H1 (cell line): Measurements from ENCODE around the gene ADAMTS17. TPM values are rescaled to one million over a fixed set of nuclear protein-coding genes. Genes with fewer than 3 reads are reported as not detected.

ENCODE experiments used
- CTCF ChIA-PET: fragments of 300-600 bp; sonication (Branson Sonifier 250); formaldehyde crosslinking; loops from one replicate; lab custom pipeline; 2021; ENCODE audit not compliant: partially characterized antibody; lab: Charles Lee
- POLR2A ChIA-PET: fragments of 300-600 bp; sonication (Branson Sonifier 250); formaldehyde crosslinking; loops from one replicate; lab custom pipeline; 2021; ENCODE audit warnings: inconsistent platforms; ENCODE audit not compliant: partially characterized antibody; lab: Charles Lee
- DNase-seq, 2 experiments: peaks; one replicate each; pipeline versions ENCODE4 v3.0.0 to v3.0.0-alpha.2; 2010 to 2022; ENCODE audit warnings: low spot score in 2 of 2, low read depth in 1 of 2, mixed read lengths in 1 of 2
- FAIRE-seq: peaks from 2 replicates; lab custom pipeline; 2011; peaks lifted over from hg19 to GRCh38; lab: Jason Lieb, UNC
- H2AFZ ChIP-seq: 2 replicates; pipeline ENCODE4 v1.8.1; 2012; ENCODE audit warnings: low read length, inconsistent platforms
- H2AK5ac ChIP-seq: 2 replicates; pipeline ENCODE4 v1.6.1; 2013; ENCODE audit warnings: low read depth, low read length
- H2BK120ac ChIP-seq: replicated peaks from 2 replicates; pipeline ENCODE3; 2013; ENCODE audit warnings: low read depth, low read length, inconsistent platforms
- H2BK12ac ChIP-seq: 2 replicates; pipeline ENCODE4 v1.6.1; 2013; ENCODE audit warnings: low read depth, low read length
- H2BK15ac ChIP-seq: 2 replicates; pipeline ENCODE4 v1.6.1; 2013; ENCODE audit warnings: low read length
- H2BK20ac ChIP-seq: 2 replicates; pipeline ENCODE4 v1.6.1; 2013; ENCODE audit warnings: low read length
- H2BK5ac ChIP-seq: 2 replicates; pipeline ENCODE4 v1.6.1; 2013; ENCODE audit warnings: low read depth, low read length
- H3K14ac ChIP-seq: 2 replicates; pipeline ENCODE4 v1.6.1; 2013; ENCODE audit warnings: inconsistent platforms; ENCODE audit not compliant: insufficient read length
- H3K18ac ChIP-seq: 2 replicates; pipeline ENCODE4 v1.6.1; 2013; ENCODE audit warnings: low read length; ENCODE audit errors: extremely low read depth
- H3K23ac ChIP-seq: 2 replicates; pipeline ENCODE4 v1.6.1; 2013; ENCODE audit warnings: inconsistent platforms; ENCODE audit not compliant: insufficient read length
- H3K23me2 ChIP-seq: 2 replicates; pipeline ENCODE4 v1.6.1; 2013; ENCODE audit warnings: low read depth, low read length
- H3K27ac ChIP-seq: 2 replicates; pipeline ENCODE4 v1.6.1; 2011; ENCODE audit warnings: low read depth, low read length, inconsistent platforms
- H3K27me3 ChIP-seq, 4 experiments: replicated peaks in 1 of 4; 1 replicate in 1 of 4; 2 replicates in 3 of 4; pipeline versions ENCODE4 v1.6.1 to v1.8.1; 2011 to 2013; ENCODE audit warnings: low read length in 3 of 4, mild to moderate bottlenecking in 3 of 4, inconsistent platforms in 2 of 4, mixed read lengths in 2 of 4, moderate library complexity in 1 of 4; ENCODE audit not compliant: control insufficient read depth in 3 of 4, insufficient read depth in 3 of 4; ENCODE audit errors: extremely low read depth in 1 of 4
- H3K36me3 ChIP-seq, 4 experiments: 2 replicates each; pipeline versions ENCODE4 v1.6.1 to v1.8.1; 2011 to 2013; ENCODE audit warnings: mild to moderate bottlenecking in 4 of 4, low read length in 3 of 4, moderate library complexity in 2 of 4, control low read depth in 1 of 4, inconsistent platforms in 1 of 4; ENCODE audit not compliant: insufficient read depth in 4 of 4, control insufficient read depth in 2 of 4
- H3K4ac ChIP-seq: replicated peaks from 2 replicates; pipeline ENCODE3; 2013; ENCODE audit warnings: low read length, low read depth, mixed read lengths, inconsistent platforms; ENCODE audit not compliant: insufficient read length
- H3K4me1 ChIP-seq, 4 experiments: replicated peaks in 1 of 4; 1 replicate in 1 of 4; 2 replicates in 3 of 4; pipeline versions ENCODE4 v1.6.1 to v1.8.1; 2011 to 2013; ENCODE audit warnings: low read length in 3 of 4, inconsistent platforms in 2 of 4, mixed read lengths in 1 of 4; ENCODE audit not compliant: insufficient read depth in 4 of 4, control insufficient read depth in 3 of 4
- H3K4me2 ChIP-seq, 2 experiments: 2 replicates each; pipeline versions ENCODE4 v1.6.1 to v1.8.1; 2011 to 2013; ENCODE audit warnings: low read depth in 2 of 2, low read length in 2 of 2, control low read depth in 1 of 2, inconsistent platforms in 1 of 2, mild to moderate bottlenecking in 1 of 2; ENCODE audit not compliant: insufficient read depth in 1 of 2
- H3K4me3 ChIP-seq, 4 experiments: fragments of 200-600, 300-600 bp in 1 of 4; sonication (generic), shearing (Covaris generic), sonication (Bioruptor Twin) in 1 of 4; 2 replicates each; pipeline versions ENCODE4 v1.5.1 to v1.8.1; 2011 to 2016; ENCODE audit warnings: low read length in 4 of 4, low read depth in 3 of 4, control low read depth in 2 of 4, inconsistent platforms in 2 of 4, mild to moderate bottlenecking in 2 of 4, mixed read lengths in 1 of 4, moderate library complexity in 1 of 4; ENCODE audit not compliant: insufficient read depth in 2 of 4; ENCODE audit errors: extremely low read depth in 1 of 4
- H3K56ac ChIP-seq: replicated peaks from 2 replicates; pipeline ENCODE3; 2013; ENCODE audit warnings: low read depth, mild to moderate bottlenecking, mixed read lengths, low read length, inconsistent platforms; ENCODE audit not compliant: insufficient read length
- H3K79me1 ChIP-seq: 2 replicates; pipeline ENCODE4 v1.6.1; 2013; ENCODE audit warnings: low read depth, low read length, control low read depth
- H3K79me2 ChIP-seq, 2 experiments: 2 replicates each; pipeline versions ENCODE4 v1.6.1 to v1.8.1; 2012 to 2013; ENCODE audit warnings: low read length in 2 of 2, mild to moderate bottlenecking in 2 of 2, inconsistent platforms in 1 of 2; ENCODE audit not compliant: insufficient read depth in 2 of 2, control insufficient read depth in 1 of 2
- H3K9ac ChIP-seq, 4 experiments: replicated peaks in 1 of 4; 1 replicate in 1 of 4; 2 replicates in 3 of 4; pipeline versions ENCODE4 v1.6.1 to v1.8.1; 2011 to 2013; ENCODE audit warnings: low read depth in 3 of 4, low read length in 3 of 4, control low read depth in 2 of 4, mild to moderate bottlenecking in 2 of 4, moderate library complexity in 2 of 4, inconsistent platforms in 1 of 4; ENCODE audit errors: extremely low read depth in 1 of 4
- H3K9me3 ChIP-seq, 2 experiments: 2 replicates each; pipeline versions ENCODE4 v1.6.1 to v1.8.1; 2012 to 2013; ENCODE audit warnings: mild to moderate bottlenecking in 2 of 2, moderate library complexity in 2 of 2, control low read depth in 1 of 2, inconsistent platforms in 1 of 2, low read depth in 1 of 2, low read length in 1 of 2, mixed read lengths in 1 of 2; ENCODE audit not compliant: insufficient read depth in 2 of 2
- H4K20me1 ChIP-seq, 2 experiments: replicated peaks in 1 of 2; 2 replicates each; pipeline versions ENCODE3 to v1.8.1; 2011 to 2013; ENCODE audit warnings: inconsistent platforms in 2 of 2, low read length in 2 of 2, mild to moderate bottlenecking in 1 of 2; ENCODE audit not compliant: insufficient read depth in 2 of 2, control insufficient read depth in 1 of 2
- H4K5ac ChIP-seq: 2 replicates; pipeline ENCODE4 v1.6.1; 2013; ENCODE audit warnings: low read length, low read depth, mixed read lengths, inconsistent platforms; ENCODE audit not compliant: insufficient read length
- H4K8ac ChIP-seq: 2 replicates; pipeline ENCODE4 v1.8.0; 2013; ENCODE audit warnings: mild to moderate bottlenecking, moderate library complexity, low read length, inconsistent platforms; ENCODE audit not compliant: insufficient read depth; ENCODE audit errors: extremely low read depth
- H4K91ac ChIP-seq: replicated peaks from 2 replicates; pipeline ENCODE3; 2013; ENCODE audit warnings: low read length, mixed read lengths, inconsistent platforms; ENCODE audit not compliant: insufficient read length
- BACH1 ChIP-seq: IDR thresholded peaks from 2 replicates; pipeline ENCODE4 v1.6.1; 2012; ENCODE audit warnings: low read length, improper control_type of control experiment
- BRCA1 ChIP-seq: IDR thresholded peaks from 2 replicates; pipeline ENCODE4 v1.6.1; 2012; ENCODE audit warnings: low read depth, low read length, improper control_type of control experiment
- CTBP2 ChIP-seq: IDR thresholded peaks from 2 replicates; pipeline ENCODE4 v1.7.0; 2011; ENCODE audit warnings: borderline replicate concordance, mild to moderate bottlenecking, moderate library complexity, mixed read lengths, low read length; ENCODE audit not compliant: insufficient read depth, insufficient read length
- CTCF ChIP-seq, 3 experiments: IDR thresholded peaks; 1 replicate in 2 of 3; 2 replicates in 1 of 3; pipeline versions ENCODE4 v1.5.1 to v1.6.1; 2011; ENCODE audit warnings: low read length in 3 of 3, mild to moderate bottlenecking in 3 of 3, inconsistent platforms in 2 of 3, low read depth in 1 of 3, moderate library complexity in 1 of 3; ENCODE audit not compliant: insufficient read depth in 1 of 3; ENCODE audit errors: control extremely low read depth in 1 of 3
- EGR1 ChIP-seq: IDR thresholded peaks from 2 replicates; pipeline ENCODE4 v1.6.1; 2011; ENCODE audit warnings: low read depth, low read length, borderline replicate concordance
- HDAC2 ChIP-seq, 2 experiments: fragments of 300-600 bp in 1 of 2; sonication (generic) in 1 of 2; IDR thresholded peaks; 2 replicates each; pipeline ENCODE4 v1.6.1; 2011 to 2012; ENCODE audit warnings: low read depth in 2 of 2, low read length in 2 of 2, mild to moderate bottlenecking in 2 of 2, moderate library complexity in 2 of 2, borderline replicate concordance in 1 of 2, inconsistent platforms in 1 of 2
- KDM1A ChIP-seq: fragments of 200-600, 300-600 bp; sonication (generic); IDR thresholded peaks from 2 replicates; pipeline ENCODE4 v1.7.1; 2016; ENCODE audit warnings: mild to moderate bottlenecking, low read length, borderline replicate concordance
- MAFK ChIP-seq: IDR thresholded peaks from 2 replicates; pipeline ENCODE4 v1.6.1; 2012; ENCODE audit warnings: low read depth, mild to moderate bottlenecking, improper control_type of control experiment, low read length
- SIX5 ChIP-seq: IDR thresholded peaks from 2 replicates; pipeline ENCODE4 v1.6.1; 2011; ENCODE audit warnings: mild to moderate bottlenecking, low read depth, low read length
- SP2 ChIP-seq: IDR thresholded peaks from 2 replicates; pipeline ENCODE4 v1.6.1; 2012; ENCODE audit warnings: mild to moderate bottlenecking, low read length, inconsistent platforms
- SP4 ChIP-seq: IDR thresholded peaks from 2 replicates; pipeline ENCODE4 v1.6.1; 2012; ENCODE audit warnings: low read length, inconsistent platforms
- WGBS, 2 experiments: shearing (Covaris generic) in 1 of 2; methylation state at CpG; one replicate each; pipeline versions ENCODE4 v1.1.6 to v1.1.7; 2013 to 2015; ENCODE audit warnings: low lambda C conversion rate in 2 of 2, mixed read lengths in 2 of 2, inconsistent platforms in 1 of 2, low coverage in 1 of 2, missing lambda C conversion rate in 1 of 2; ENCODE audit not compliant: insufficient replicate concordance in 2 of 2, insufficient coverage in 1 of 2, insufficient read length in 1 of 2; ENCODE audit errors: extremely low coverage in 1 of 2, missing lambda C conversion rate in 1 of 2; 5-methylcytosine and 5-hydroxymethylcytosine counted together
- polyA plus RNA-seq, 7 experiments: library from polyadenylated mRNA; depleted of rRNA in 3 of 7; stranded (reverse) in 5 of 7; unstranded in 2 of 7; fragments of >200 nt in 5 of 7; fragments of 200-250 nt in 2 of 7; gene quantifications; 1 replicate in 5 of 7; 2 replicates in 1 of 7; 4 replicates in 1 of 7; pipeline versions ENCODE4 v1.2.1 to v1.2.3, GENCODE V29; 2011 to 2013; ENCODE audit warnings: missing spikeins in 2 of 7, mixed read lengths in 2 of 7
- total RNA-seq: library from RNA; stranded (reverse); fragmentation: NEBNext Ultra II Directional; extraction: Animal tissue kit (Norgen Biotek cat#: 25700); gene quantifications from 2 replicates; pipeline ENCODE4 v1.2.1, GENCODE V29; 2021

ADAMTS17 gene
- total and polyA plus RNA-seq, 2 of the 8 experiments (the other 6 are each of a cell fraction or from before 2014, with no cell fraction given) = 0.51 to 1.7 TPM

GRCh38 chr15:100041127-100041828 is 300.5 kb downstream of the ADAMTS17 start:
- no peak overlapping the region for H2BK120ac ChIP-seq
- no peaks in the 10 kb centered on the region for H3K4me1 ChIP-seq
- H4K20me1 ChIP-seq = no peaks in the 10 kb centered on the region
- no peak for DNase-seq
- no peak overlapping the region for H2AFZ ChIP-seq
- no peak overlapping the region for H3K4me3 ChIP-seq
- POLR2A ChIA-PET = no interaction called here
- H3K23me2 ChIP-seq = no peaks in the 10 kb centered on the region
- H3K18ac ChIP-seq = no peak overlapping the region
- no peak overlapping the region for H4K5ac ChIP-seq
- H4K8ac ChIP-seq = no peak overlapping the region
- H3K4me2 ChIP-seq = no peak overlapping the region
- H4K91ac ChIP-seq = no peak overlapping the region
- H2BK5ac ChIP-seq = no peak overlapping the region
- H2BK12ac ChIP-seq = 0 out of 2 replicates have a peak overlapping the region, but pooled peaks have one; percentile 27
- H3K56ac ChIP-seq = no peak overlapping the region
- no peak overlapping the region for H3K4ac ChIP-seq
- H3K23ac ChIP-seq = no peak overlapping the region
- FAIRE-seq = no peak
- H2BK20ac ChIP-seq = no peak overlapping the region
- H3K79me2 ChIP-seq = no peaks in the 10 kb centered on the region
- WGBS, 2 experiments = 93% methylated on average over 6 of the region's 6 CpGs; no CpG with 5 or more reads in 1 of the 2 experiments
- 0 out of 4 replicates have a peak, but pooled peaks cover 0 to 2% of the 10 kb centered on the region in 2 experiments for H3K9me3 ChIP-seq
- H3K9ac ChIP-seq = no peak overlapping the region
- H3K36me3 ChIP-seq = no peaks in the 10 kb centered on the region
- CTCF ChIA-PET = no interaction called here
- H3K27ac ChIP-seq = no peak overlapping the region
- no peak overlapping the region for H2AK5ac ChIP-seq
- H3K79me1 ChIP-seq = no peaks in the 10 kb centered on the region
- no peaks in the 10 kb centered on the region for H3K27me3 ChIP-seq
- 0 out of 2 replicates have a peak overlapping the region, but pooled peaks have one; percentile 62 for H2BK15ac ChIP-seq
- no peak overlapping the region for H3K14ac ChIP-seq
- TF ChIP-seq BACH1 (no peak), CTBP2 (no peak), HDAC2 (IDR thresholded peaks at IDR 0.05; ENCODE audit: borderline replicate concordance in 1 of 2, low read depth in 2 of 2, low read length in 2 of 2) (no peak), SP4 (no peak), BRCA1 (no peak), SP2 (no peak), CTCF (IDR thresholded peaks at IDR 0.05; ENCODE audit: control extremely low read depth in 1 of 3, insufficient read depth in 1 of 3, low read depth in 1 of 3, low read length in 3 of 3) (no peak), SIX5 (no peak), KDM1A (no peak), MAFK (no peak), EGR1 (no peak)
